Fibroblast of peridontal ligament (primary cell): Measurements from ENCODE around the gene CUTA.
A peak's percentile ranks its signal among the peaks of the same experiment; 100 is the strongest.

Source experiments
- DNase-seq: peaks from one replicate; pipeline ENCODE4 v3.0.0-alpha.2; 2010; ENCODE audit errors: extremely low read depth

The CUTA gene

GRCh38 chr6:33423777-33424176, 5.9 kb upstream of the CUTA start:
- DNase-seq = no peak

GRCh38 chr6:33421344-33421643, 3.4 kb upstream of the CUTA start:
- no peak for DNase-seq

- no peak for DNase-seq
Observed at GRCh38 chr6:33420491-33421343, 2.8 kb upstream of the CUTA start.

- DNase-seq = peak; percentile 63
Observed at GRCh38 chr6:33419580-33420490, 1.9 kb upstream of the CUTA start, which contains the start of gene SYNGAP1. Gene SYNGAP1 (plus strand): TSS chr6:33420065. CDS start chr6:33420265, 200 bp downstream.

- no peak for DNase-seq
Observed at GRCh38 chr6:33418690-33419291, 884 bp upstream of the CUTA start.

- peak; percentile 79 for DNase-seq
Observed at GRCh38 chr6:33417128-33417902, 592 bp downstream of the CUTA start.

- no peak for DNase-seq
Observed at GRCh38 chr6:33416386-33417127, 1.4 kb downstream of the CUTA start.

GRCh38 chr6:33415831-33416230, 2.1 kb downstream of the CUTA start:
- DNase-seq = no peak

- DNase-seq = no peak
Observed at GRCh38 chr6:33414592-33415271, 3.2 kb downstream of the CUTA start.

- DNase-seq = no peak
Observed at GRCh38 chr6:33413241-33414120, 4.4 kb downstream of the CUTA start.

GRCh38 chr6:33412140-33413009, 5.5 kb downstream of the CUTA start:
- DNase-seq = no peak

GRCh38 chr6:33411632-33412005, 6.3 kb downstream of the CUTA start:
- DNase-seq = no peak

- DNase-seq = peak; percentile 76
Observed at GRCh38 chr6:33410711-33411631, 6.9 kb downstream of the CUTA start, which contains the start of gene PHF1. Gene PHF1 (plus strand): TSS chr6:33411014. CDS start chr6:33412264, 1,250 bp downstream.

GRCh38 chr6:33410050-33410710, 7.7 kb downstream of the CUTA start:
- DNase-seq = peak; percentile 95

- DNase-seq = peak; percentile 86
Observed at GRCh38 chr6:33407132-33407718, 10.7 kb downstream of the CUTA start.

GRCh38 chr6:33406126-33406525, 11.8 kb downstream of the CUTA start:
- no peak for DNase-seq
